GM18505 (cell line): ENCODE results near the gene TPCN2.

Experiments
- ATAC-seq: cut with Tn5 transposase; IDR thresholded peaks from one replicate; pipeline ENCODE4 v1.9.1; 2021; ENCODE audit not compliant: unreplicated experiment
- POLR2A ChIP-seq: IDR thresholded peaks from 4 replicates; pipeline ENCODE4 v1.6.1; 2011; ENCODE audit warnings: borderline replicate concordance; ENCODE audit not compliant: insufficient read depth, insufficient read length; ENCODE audit errors: extremely low read depth

Gene TPCN2

GRCh38 chr11:69014898-69015549, 33.7 kb upstream of the TPCN2 start:
- no peak for TF ChIP-seq POLR2A
- no peak for ATAC-seq

GRCh38 chr11:69017951-69018350, 30.8 kb upstream of the TPCN2 start:
- TF ChIP-seq POLR2A: no peak
- ATAC-seq: no peak

- no peak for TF ChIP-seq POLR2A
- ATAC-seq: no peak
Observed at GRCh38 chr11:69018924-69019323, 29.8 kb upstream of the TPCN2 start.

- no peak for ATAC-seq
- no peak for TF ChIP-seq POLR2A
Observed at GRCh38 chr11:69022260-69022659, 26.5 kb upstream of the TPCN2 start.

GRCh38 chr11:69024509-69024908, 24.2 kb upstream of the TPCN2 start:
- no peak for ATAC-seq
- no peak for TF ChIP-seq POLR2A

GRCh38 chr11:69027704-69028372, 20.9 kb upstream of the TPCN2 start:
- no peak for ATAC-seq

GRCh38 chr11:69030301-69030700, 18.4 kb upstream of the TPCN2 start:
- TF ChIP-seq POLR2A: no peak

More at GRCh38 chr11:69027704-69028372, 20.9 kb upstream of the TPCN2 start:
- TF ChIP-seq POLR2A: no peak

GRCh38 chr11:69032833-69033232, 15.9 kb upstream of the TPCN2 start:
- ATAC-seq: no peak

More at GRCh38 chr11:69030301-69030700, 18.4 kb upstream of the TPCN2 start:
- ATAC-seq: no peak

GRCh38 chr11:69033431-69033830, 15.3 kb upstream of the TPCN2 start:
- no peak for TF ChIP-seq POLR2A
- no peak for ATAC-seq

More at GRCh38 chr11:69032833-69033232, 15.9 kb upstream of the TPCN2 start:
- TF ChIP-seq POLR2A: no peak

- no peak for ATAC-seq
- TF ChIP-seq POLR2A: no peak
Observed at GRCh38 chr11:69034123-69034867, 14.4 kb upstream of the TPCN2 start.

GRCh38 chr11:69035150-69035945, 13.4 kb upstream of the TPCN2 start:
- TF ChIP-seq POLR2A: no peak
- ATAC-seq: no peak

GRCh38 chr11:69035946-69036340, 12.8 kb upstream of the TPCN2 start:
- no peak for TF ChIP-seq POLR2A
- no peak for ATAC-seq

- no peak for TF ChIP-seq POLR2A
- no peak for ATAC-seq
Observed at GRCh38 chr11:69037074-69037473, 11.7 kb upstream of the TPCN2 start.
